GM18526 (cell line): ENCODE results near the gene PLXNB1.

Experiments
- POLR2A ChIP-seq: IDR thresholded peaks from 3 replicates; pipeline ENCODE4 v1.6.1; 2011; ENCODE audit not compliant: insufficient read length; ENCODE audit errors: extremely low read depth

The PLXNB1 gene

GRCh38 chr3:48439820-48440589 is 10.1 kb upstream of the PLXNB1 start, which contains the start of the genes CCDC51 and TMA7:
CCDC51 (minus strand) TSS chr3:48440119; CDS start chr3:48435128, 4,991 bp downstream.
TMA7 (plus strand) TSS chr3:48440257; CDS start chr3:48440297, 40 bp downstream.
- TF ChIP-seq POLR2A, result peak; percentile 81

GRCh38 chr3:48437812-48438211 is 7.9 kb upstream of the PLXNB1 start:
- no peak for TF ChIP-seq POLR2A

DNA sequence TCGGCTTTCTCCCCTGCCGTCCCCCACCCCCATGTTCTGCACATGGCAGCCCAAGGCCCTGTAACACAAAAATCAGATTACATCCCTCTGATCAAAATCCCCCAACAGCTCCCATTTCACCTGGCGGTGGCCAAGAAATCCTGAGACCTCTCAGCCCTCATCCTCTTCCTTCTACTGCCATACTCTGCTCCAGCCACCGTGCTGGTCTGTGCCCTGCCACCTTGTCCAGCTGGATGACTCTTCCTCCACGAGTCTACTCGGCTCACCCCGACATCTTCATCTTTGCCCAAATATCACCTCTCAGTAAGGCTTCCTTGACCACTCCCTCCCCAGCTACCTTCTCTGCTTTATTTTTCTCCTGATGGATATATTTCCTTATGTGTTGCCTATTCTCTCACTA is 7.0 kb upstream of the PLXNB1 start:
- TF ChIP-seq POLR2A, result no peak

DNA sequence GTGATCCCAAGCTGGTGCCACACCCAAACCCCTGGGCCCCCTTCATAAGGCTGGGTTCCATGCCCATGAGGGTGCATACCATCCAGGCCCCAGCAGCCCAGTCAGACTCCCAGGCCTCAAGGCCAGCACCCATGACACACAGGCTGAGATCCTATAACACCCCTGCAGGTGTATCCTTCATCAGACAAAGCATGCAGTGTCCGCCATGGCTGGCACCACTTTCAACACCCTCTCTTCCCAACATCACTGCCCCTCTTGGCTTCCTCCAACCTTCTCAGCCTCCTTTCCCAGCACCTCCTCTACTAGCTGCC is 6.5 kb upstream of the PLXNB1 start:
- no peak for TF ChIP-seq POLR2A

DNA sequence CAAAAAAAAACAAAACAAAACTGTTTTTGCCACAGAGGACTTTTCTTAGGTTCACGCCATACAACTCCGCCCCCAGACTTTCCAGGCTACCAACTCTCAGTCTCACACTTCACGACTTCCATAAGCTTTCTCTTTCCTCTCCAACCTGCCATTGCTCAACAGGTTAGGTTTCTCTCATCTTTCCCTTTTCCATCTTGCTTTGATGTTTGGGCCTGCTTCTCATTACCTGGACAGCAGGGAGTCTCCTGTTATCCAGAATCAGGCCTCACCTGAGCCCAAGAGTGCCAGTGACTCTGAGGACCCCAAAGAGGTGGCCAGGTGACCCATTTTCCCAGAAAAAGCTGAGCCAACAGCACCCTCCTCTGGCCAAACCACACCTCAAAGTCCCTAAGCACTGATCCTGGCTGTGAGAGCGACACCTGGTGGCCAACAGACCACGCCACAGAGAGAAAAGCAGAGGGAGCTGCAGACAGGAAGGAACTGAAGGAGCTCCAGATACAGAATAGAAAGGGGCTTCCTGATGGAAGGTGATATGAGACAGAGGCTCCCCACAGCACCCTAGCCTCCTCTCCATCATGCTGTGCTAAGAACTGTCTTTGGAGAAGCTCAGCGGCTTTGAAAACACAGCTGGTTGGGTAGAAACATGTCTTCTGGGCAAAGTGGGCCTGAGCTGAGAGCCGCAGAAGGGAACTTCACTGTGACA is 6.0 kb upstream of the PLXNB1 start:
- no peak for TF ChIP-seq POLR2A

- no peak for TF ChIP-seq POLR2A
Measured at GRCh38 chr3:48435223-48435595, 5.3 kb upstream of the PLXNB1 start.

GRCh38 chr3:48434591-48435222 is 4.8 kb upstream of the PLXNB1 start:
- no peak for TF ChIP-seq POLR2A

DNA sequence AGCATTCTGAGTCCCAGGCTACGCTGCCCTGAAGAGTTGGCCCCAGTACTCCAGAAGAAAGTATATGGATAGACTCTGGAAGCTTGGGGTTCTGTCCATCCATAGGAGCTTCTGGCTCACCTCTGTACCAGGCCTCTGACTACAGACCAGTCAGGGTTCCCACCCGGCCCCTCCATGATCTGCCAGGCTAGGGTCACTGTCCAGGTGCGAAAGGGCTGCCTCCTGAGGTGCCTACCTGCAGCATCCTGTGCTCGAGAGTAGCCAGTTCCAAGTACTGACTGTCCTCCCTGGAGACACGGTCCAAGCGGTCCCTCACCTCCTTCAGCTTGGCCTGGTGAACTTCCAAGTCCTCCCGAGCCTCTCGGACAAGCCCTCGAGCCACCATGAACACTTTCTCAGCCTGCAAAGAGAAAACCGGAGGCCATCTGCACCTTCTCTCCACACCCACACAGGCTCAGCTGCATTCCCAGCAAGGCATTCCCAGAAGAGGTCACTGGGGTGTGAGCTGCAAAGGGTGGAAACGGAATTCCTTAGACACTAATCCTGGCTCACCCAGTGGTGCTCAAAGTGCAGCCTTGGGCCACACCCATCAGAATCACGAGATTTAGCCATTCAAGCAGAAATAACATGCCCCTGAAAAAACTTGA is 3.7 kb upstream of the PLXNB1 start:
- no peak for TF ChIP-seq POLR2A

DNA sequence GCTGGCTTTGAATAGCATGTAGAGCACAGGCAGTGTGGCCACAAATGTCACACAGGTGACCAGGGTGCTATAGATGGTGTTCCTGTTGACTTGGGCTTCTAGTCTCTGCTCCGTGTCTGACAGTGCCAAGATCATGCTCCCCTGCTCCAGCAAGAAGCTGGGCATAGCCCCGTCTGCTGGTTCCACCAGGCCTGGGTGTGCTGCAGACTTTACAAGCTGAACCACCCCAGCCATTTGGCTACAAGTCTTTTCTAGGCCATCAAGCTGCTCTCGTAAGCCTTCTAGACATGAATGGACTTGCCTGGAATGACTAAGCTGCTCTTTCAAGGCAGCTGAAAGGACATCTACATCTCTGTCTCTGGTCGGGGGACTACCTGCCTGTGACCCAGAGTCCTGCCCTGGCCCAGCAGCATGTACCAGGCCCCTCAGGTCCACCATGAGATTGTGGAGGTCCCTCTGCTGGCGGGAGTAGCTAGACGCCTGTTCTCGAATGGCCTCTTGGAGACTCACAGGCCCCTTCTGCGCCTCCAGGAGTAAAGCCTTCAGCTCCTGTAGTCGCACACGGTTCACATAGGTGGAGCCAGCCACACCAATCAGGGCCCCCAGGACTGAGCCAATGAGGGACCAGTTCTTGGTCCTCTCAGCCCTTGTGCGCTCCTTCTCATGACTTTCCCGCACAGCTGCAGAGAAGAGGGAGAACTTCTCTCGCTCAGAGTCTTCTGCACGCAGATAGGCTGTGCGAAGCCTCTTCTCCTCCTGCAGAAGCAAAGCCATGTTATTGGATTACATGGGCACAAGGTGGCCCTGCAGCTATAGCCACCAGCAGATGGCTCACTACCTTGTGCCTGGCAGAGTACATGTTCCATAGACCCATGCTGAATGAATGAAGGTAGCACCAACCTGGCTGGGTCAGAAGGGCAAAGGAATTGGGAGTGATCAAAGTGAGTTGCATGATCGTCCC is 2.8 kb upstream of the PLXNB1 start:
- no peak for TF ChIP-seq POLR2A

DNA sequence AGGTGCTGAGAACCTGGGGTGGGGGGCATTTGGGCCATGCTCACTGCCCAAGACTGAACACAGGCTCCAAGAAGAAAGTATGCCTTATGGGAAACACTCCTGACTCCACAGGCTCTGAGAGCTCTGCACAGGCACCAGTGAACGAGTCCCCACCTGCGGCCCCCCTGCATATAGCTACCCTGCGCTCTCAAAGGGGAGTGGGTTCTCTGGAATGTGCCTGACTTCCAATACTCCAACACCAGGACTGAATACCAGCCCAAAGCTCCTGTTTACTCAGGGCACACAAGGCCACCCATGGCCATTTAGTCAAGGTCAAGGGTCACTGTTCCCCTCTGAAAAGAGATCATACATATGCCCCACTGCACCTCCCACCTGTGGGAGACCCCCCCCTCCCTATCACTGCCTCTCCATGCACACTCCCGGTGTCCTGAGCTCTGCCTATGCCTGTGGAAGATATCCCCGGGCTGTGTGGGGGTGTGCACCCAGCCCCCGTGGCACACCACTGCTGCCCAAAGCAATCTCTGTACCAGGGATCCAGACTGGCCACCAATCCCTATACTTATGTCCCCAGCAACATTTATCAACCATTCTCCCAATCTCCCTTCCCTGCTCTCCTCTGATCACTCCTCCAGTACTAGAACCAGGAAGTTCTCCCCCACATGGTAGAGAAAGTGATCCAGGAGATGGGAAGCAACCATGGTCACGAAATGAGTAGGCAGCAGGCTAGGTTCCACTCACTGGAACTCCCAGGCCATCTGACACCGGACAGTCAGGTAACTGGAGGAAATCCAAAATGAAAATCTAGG is 1.5 kb upstream of the PLXNB1 start:
- no peak for TF ChIP-seq POLR2A

DNA sequence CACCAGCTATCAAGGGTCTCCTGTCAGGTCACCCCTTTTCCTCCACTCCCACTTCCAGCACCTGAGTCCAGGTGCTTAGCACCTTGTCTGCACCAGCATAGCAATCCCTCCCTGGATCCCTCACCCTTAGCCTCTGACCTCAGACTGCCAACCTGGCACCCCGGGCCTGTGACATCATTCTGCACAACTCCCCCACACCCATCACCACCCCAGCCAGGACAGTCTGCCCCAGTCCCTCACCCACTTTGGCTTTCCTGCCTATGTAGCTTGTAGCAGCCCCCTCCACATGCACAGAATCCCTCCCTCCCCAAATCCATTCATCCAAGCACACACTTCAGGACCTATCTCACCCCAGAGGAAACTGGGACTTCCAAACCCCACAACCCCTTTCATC is 819 bp upstream of the PLXNB1 start:
- no peak for TF ChIP-seq POLR2A

DNA sequence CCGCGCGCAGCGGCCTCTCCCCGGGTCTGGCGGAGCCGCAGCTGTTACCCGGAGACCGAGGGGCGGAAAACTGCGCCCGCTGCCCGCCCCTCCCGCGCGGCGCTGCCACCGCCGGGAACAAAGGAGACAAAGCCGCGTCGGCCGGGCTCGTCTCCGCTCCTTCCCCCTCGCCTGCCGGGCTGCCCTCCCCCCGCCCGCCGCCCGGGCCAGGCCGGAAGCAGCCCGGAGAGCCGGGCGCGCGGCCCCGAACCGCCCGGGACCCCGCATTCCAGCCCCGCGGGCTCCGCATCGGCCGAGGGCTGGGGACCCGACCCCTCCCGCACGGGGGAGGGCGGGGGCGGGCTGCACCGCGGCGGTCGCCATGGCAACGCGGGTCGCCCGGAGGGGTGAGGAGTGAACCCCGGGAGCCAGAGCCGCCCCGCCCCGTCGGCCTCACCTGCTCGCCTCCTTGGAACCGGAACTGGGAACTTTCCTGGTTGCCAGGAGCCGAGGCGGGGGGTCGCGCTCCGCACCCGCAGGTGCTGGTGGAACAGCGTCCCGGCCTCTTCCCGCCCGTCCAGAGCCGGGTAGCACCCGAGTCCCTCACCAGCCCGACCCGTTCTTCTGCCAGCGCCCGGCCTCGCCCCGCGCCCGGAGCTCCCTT is 448 bp downstream of the PLXNB1 start:
- TF ChIP-seq POLR2A, result no peak

- no peak for TF ChIP-seq POLR2A
Measured at GRCh38 chr3:48428572-48429316, 1.1 kb downstream of the PLXNB1 start.

GRCh38 chr3:48428088-48428571 is 1.8 kb downstream of the PLXNB1 start:
- no peak for TF ChIP-seq POLR2A
